Lung (tissue), 12 donors: ENCODE results near the gene AGAP1. TPM values are rescaled to one million over a fixed set of nuclear protein-coding genes. Genes with fewer than 3 reads are reported as not detected.
A peak's percentile ranks its signal among the peaks of the same experiment; 100 is the strongest.

Experiments
- ATAC-seq: fragments of 200-7000 bp; cut with Tn5 transposase; one replicate; pipeline ENCODE4 v1.9.1; 2020; ENCODE audit warnings: moderate number of reproducible peaks; ENCODE audit not compliant: insufficient read depth, low FRiP score
- DNase-seq, 3 donors: peaks; one replicate each; pipeline ENCODE4 v3.0.0-alpha.2; 2013 to 2017
- H3K27ac ChIP-seq, 2 donors: one replicate each; pipeline ENCODE4 v1.5.1; 2013; ENCODE audit warnings: mild to moderate bottlenecking in 2 of 2, moderate library complexity in 2 of 2, control low read depth in 1 of 2, inconsistent platforms in 1 of 2, low read depth in 1 of 2, low read length in 1 of 2
- H3K27me3 ChIP-seq, 3 donors: one replicate each; pipeline ENCODE4 v1.5.1; 2013; ENCODE audit warnings: low read length in 2 of 3; ENCODE audit not compliant: control insufficient read depth in 3 of 3, insufficient read depth in 3 of 3
- H3K36me3 ChIP-seq, 4 donors: one replicate each; pipeline ENCODE4 v1.5.1; 2013; ENCODE audit warnings: low read length in 4 of 4, mild to moderate bottlenecking in 1 of 4, moderate library complexity in 1 of 4; ENCODE audit not compliant: control insufficient read depth in 4 of 4, insufficient read depth in 4 of 4
- H3K4me1 ChIP-seq, 5 donors: one replicate each; pipeline ENCODE4 v1.5.1; 2013; ENCODE audit warnings: low read length in 5 of 5, mild to moderate bottlenecking in 2 of 5, moderate library complexity in 1 of 5; ENCODE audit not compliant: control insufficient read depth in 5 of 5, insufficient read depth in 5 of 5
- H3K4me3 ChIP-seq: one replicate; pipeline ENCODE4 v1.5.1; 2013; ENCODE audit warnings: mild to moderate bottlenecking, control low read depth, moderate library complexity
- H3K9ac ChIP-seq, 2 donors: one replicate each; pipeline ENCODE4 v1.5.1; 2013; ENCODE audit warnings: low read length in 2 of 2, control low read depth in 1 of 2; ENCODE audit not compliant: insufficient read depth in 1 of 2
- H3K9me3 ChIP-seq, 4 donors: one replicate each; pipeline ENCODE4 v1.5.1; 2013; ENCODE audit warnings: low read length in 3 of 4, mild to moderate bottlenecking in 1 of 4, moderate library complexity in 1 of 4; ENCODE audit not compliant: control insufficient read depth in 4 of 4, insufficient read depth in 3 of 4
- WGBS, 2 donors: extraction: QIAGEN DNeasy Blood & Tissue Kit; methylation state at CpG; one replicate each; pipeline ENCODE4 v1.1.7; 2013; 5-methylcytosine and 5-hydroxymethylcytosine counted together
- polyA plus RNA-seq, 2 donors: library from polyadenylated mRNA; stranded (reverse); fragments of 200-250 nt; gene quantifications; one replicate each; pipeline ENCODE4 v1.2.1, GENCODE V29; 2013
- total RNA-seq, 2 donors: library from RNA; depleted of rRNA in 1 of 2; stranded (reverse); fragments of >200 nt in 1 of 2; gene quantifications; one replicate each; pipeline ENCODE4 v1.2.1, GENCODE V29; 2014 to 2021
- TF ChIP-seq, protein P1 (sequence below): IDR thresholded peaks from 2 replicates; pipeline ENCODE4 v1.5.1; 2012; ENCODE audit warnings: mild to moderate bottlenecking; ENCODE audit errors: control extremely low read depth, extremely low read depth
- donor health status: control.
- donor health status: control.
- donor health status: Bipolar disorder and iron deficiency.
- donor health status: healthy.
- donor health status: DM: yes; HTN: yes; CAD: no.

The AGAP1 gene
- total and polyA plus RNA-seq, 4 donors: 6.6 to 39.4 (median 20.2) TPM

DNA sequence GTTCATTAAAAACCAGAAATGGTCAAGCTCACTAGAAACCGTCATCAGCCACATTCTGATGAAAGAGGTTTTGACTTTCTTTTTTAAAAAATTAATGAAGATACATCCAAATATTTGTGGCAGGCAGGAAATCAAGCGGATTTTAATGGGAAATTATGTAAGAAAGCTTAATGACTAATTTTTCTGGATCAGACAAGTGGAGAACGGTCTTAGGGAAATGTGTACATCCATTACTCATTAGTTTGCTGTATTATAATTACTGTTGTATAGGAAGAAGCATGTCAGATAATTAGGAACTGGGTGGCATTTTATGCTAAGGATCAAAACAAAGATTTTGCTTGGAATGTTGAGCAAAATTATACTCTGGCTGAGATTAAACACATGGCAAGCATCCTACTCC, 39.4 kb downstream of the AGAP1 start:
- H3K27me3 ChIP-seq: no peaks in the 10 kb centered on the region
- no peak overlapping the region for H3K9ac ChIP-seq
- H3K27ac ChIP-seq: no peak overlapping the region
- no peak overlapping the region for H3K4me3 ChIP-seq
- no peaks in the 10 kb centered on the region for H3K36me3 ChIP-seq
- DNase-seq (peak in 2 of 3 donors; percentile 49 to 73), ATAC-seq (no peak)
- H3K4me1 ChIP-seq: peaks cover 3 to 21% (median 10%) of the 10 kb centered on the region in 5 donors
- TF ChIP-seq, protein P1, sequence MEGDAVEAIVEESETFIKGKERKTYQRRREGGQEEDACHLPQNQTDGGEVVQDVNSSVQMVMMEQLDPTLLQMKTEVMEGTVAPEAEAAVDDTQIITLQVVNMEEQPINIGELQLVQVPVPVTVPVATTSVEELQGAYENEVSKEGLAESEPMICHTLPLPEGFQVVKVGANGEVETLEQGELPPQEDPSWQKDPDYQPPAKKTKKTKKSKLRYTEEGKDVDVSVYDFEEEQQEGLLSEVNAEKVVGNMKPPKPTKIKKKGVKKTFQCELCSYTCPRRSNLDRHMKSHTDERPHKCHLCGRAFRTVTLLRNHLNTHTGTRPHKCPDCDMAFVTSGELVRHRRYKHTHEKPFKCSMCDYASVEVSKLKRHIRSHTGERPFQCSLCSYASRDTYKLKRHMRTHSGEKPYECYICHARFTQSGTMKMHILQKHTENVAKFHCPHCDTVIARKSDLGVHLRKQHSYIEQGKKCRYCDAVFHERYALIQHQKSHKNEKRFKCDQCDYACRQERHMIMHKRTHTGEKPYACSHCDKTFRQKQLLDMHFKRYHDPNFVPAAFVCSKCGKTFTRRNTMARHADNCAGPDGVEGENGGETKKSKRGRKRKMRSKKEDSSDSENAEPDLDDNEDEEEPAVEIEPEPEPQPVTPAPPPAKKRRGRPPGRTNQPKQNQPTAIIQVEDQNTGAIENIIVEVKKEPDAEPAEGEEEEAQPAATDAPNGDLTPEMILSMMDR: no peak
- H3K9me3 ChIP-seq: no peaks in the 10 kb centered on the region
- WGBS, 2 donors: 66 to 76% methylated on average over 3 of the region's 3 CpGs

DNA sequence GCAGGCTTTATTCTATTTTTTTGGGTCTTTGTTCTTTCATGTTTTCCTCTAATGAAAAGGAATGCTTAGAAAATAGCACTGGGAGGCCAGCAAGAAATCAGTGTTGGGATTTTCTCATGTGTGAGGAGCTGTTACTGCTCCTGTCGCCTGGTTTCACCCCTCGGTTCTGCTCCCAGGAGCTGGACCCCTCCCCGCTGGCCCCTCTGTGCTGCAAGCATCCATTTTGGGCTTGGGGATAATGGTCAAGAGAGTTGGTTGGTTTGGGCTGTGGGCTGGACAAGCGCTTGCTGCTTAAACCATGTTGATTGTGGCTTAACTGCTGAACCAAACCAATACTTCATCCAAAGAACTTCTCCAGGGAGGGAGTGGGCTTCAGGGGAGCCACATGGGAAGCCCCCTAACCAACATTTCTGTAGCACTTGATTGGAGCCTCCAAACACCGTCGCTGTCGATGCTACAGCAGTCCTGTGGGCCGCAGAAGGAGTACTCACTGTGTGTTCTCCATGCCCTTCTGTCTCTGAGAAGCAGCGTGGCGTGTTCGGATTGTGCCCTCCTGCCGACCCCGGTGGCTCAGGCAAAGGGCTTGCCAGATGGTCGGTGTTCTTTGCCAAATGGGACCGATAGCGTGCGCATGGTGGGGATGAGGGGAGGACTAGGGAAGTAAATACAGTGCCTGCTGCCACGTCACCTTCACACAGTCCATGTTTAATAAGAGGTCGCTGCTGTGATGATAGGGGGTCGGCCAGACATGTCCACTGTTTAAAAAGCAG, 40.0 kb downstream of the AGAP1 start:
- Histone ChIP-seq H3K4me1 (peaks cover 0 to 19% (median 8%) of the 10 kb centered on the region in 5 donors), H3K9ac (no peak overlapping the region), H3K27me3 (no peaks in the 10 kb centered on the region), H3K36me3 (no peaks in the 10 kb centered on the region), H3K9me3 (no peaks in the 10 kb centered on the region), H3K27ac (peak overlapping the region in 1 of 2 donors; percentile 10), H3K4me3 (no peak overlapping the region)
- no peak for ATAC-seq
- TF ChIP-seq, protein P1: no peak
- DNase-seq: no peak
- WGBS, 2 donors: 90 to 93% methylated on average over 20 of the region's 20 CpGs

DNA sequence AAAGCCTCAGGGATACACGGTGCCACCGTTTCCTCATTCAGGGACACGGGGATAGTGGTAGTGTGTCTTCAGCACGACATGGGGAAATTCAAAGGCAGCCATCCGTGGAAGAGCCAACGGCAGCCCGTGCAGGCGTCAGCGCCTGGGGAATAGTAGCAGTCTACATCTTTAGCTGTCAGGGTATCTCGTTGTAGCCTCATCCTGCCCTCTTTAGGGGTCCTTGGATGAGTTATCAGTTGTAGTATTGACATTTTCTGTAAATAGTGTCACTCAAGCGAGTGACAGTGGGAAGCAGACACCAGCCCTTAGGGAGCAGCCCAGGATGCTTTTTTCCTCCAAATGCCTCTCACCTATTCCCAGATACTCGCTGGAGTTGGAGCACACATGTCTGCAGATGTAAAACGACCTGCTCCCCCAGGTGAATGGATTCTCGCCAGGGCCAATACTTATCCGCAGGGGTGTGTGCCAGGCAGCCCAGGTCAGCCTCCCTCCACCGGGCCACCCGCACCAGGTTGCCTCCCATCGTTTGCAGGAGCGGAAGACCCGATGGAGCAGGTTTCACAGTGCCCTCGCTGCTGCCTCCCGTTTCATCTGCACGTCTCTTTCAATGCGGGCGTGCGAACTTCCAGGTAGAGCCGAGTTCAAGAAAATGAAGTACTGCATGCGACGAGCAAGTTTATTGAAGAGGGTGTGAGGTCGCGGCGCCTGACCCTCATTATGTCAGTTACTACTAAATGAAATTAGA, 41.0 kb downstream of the AGAP1 start:
- no peak for DNase-seq
- TF ChIP-seq, protein P1: no peak
- no peaks in the 10 kb centered on the region for H3K9me3 ChIP-seq
- no peak overlapping the region for H3K4me3 ChIP-seq
- WGBS, 2 donors: 90 to 91% methylated on average over 32 of the region's 32 CpGs
- H3K27ac ChIP-seq: no peak overlapping the region
- H3K9ac ChIP-seq: no peak overlapping the region
- H3K27me3 ChIP-seq: no peaks in the 10 kb centered on the region
- no peaks in the 10 kb centered on the region for H3K36me3 ChIP-seq
- H3K4me1 ChIP-seq: peaks cover 0 to 17% (median 7%) of the 10 kb centered on the region in 5 donors
- no peak for ATAC-seq
